GM12878 (cell line): ENCODE data around the gene HAO1. TPM values are rescaled to one million over a fixed set of nuclear protein-coding genes. Genes with fewer than 3 reads are reported as not detected.

ENCODE experiments used
- CEBPZ ChIP-seq: fragments of 150-350 bp; IDR thresholded peaks from 2 replicates; pipeline ENCODE4 v1.6.1; 2016; ENCODE audit warnings: low read depth, low read length
- CREM ChIP-seq: IDR thresholded peaks from 2 replicates; pipeline ENCODE4 v1.6.1; 2014; ENCODE audit warnings: antibody characterized with exemption, low read depth
- DPF2 ChIP-seq: fragments of 450-650 bp; IDR thresholded peaks from 2 replicates; pipeline ENCODE4 v1.6.1; 2017; ENCODE audit warnings: mild to moderate bottlenecking
- EP300 ChIP-seq, 2 experiments: fragments of 150-350 bp in 1 of 2; IDR thresholded peaks; 2 replicates each; pipeline ENCODE4 v1.6.1; 2011 to 2012; ENCODE audit warnings: low read depth in 2 of 2, low read length in 2 of 2, borderline replicate concordance in 1 of 2, improper control_type of control experiment in 1 of 2, inconsistent platforms in 1 of 2; ENCODE audit not compliant: control insufficient read depth in 1 of 2
- ETV6 ChIP-seq, 2 experiments: fragments of 450-650 bp in 1 of 2; IDR thresholded peaks in 1 of 2; conservative IDR thresholded peaks in 1 of 2; 2 replicates each; pipeline ENCODE4 v1.6.1; 2014; ENCODE audit warnings: antibody characterized with exemption in 1 of 2, borderline replicate concordance in 1 of 2, low read depth in 1 of 2, mild to moderate bottlenecking in 1 of 2, moderate library complexity in 1 of 2
- HDAC2 ChIP-seq: fragments of 200-600 bp; sonication (generic); IDR thresholded peaks from 2 replicates; pipeline ENCODE4 v1.6.1; 2017
- HDGF ChIP-seq: fragments of 450-650 bp; IDR thresholded peaks from 2 replicates; pipeline ENCODE4 v1.6.1; 2016; ENCODE audit warnings: antibody characterized with exemption
- KLF5 ChIP-seq: fragments of 450-650 bp; IDR thresholded peaks from 2 replicates; pipeline ENCODE4 v1.6.1; 2014; ENCODE audit warnings: mild to moderate bottlenecking; ENCODE audit not compliant: partially characterized antibody
- NFIC ChIP-seq: IDR thresholded peaks from 2 replicates; pipeline ENCODE4 v1.6.1; 2012; ENCODE audit warnings: low read depth, mild to moderate bottlenecking, inconsistent platforms, low read length, moderate library complexity
- RB1 ChIP-seq: fragments of 450-650 bp; formaldehyde crosslinking; IDR thresholded peaks from 2 replicates; pipeline ENCODE4 v1.6.1; 2017; ENCODE audit warnings: mild to moderate bottlenecking, borderline replicate concordance
- RELA ChIP-seq: fragments of 450-650 bp; IDR thresholded peaks from 2 replicates; pipeline ENCODE4 v1.8.0; 2014; ENCODE audit warnings: borderline replicate concordance; ENCODE audit not compliant: partially characterized antibody
- RUNX3 ChIP-seq: IDR thresholded peaks from 2 replicates; pipeline ENCODE4 v1.6.1; 2012; ENCODE audit warnings: low read length, inconsistent platforms
- SIX5 ChIP-seq: IDR thresholded peaks from 2 replicates; pipeline ENCODE4 v1.6.1; 2011; ENCODE audit warnings: mild to moderate bottlenecking, low read depth, low read length, moderate library complexity; ENCODE audit not compliant: severe bottlenecking
- SKIL ChIP-seq: fragments of 450-650 bp; IDR thresholded peaks from 2 replicates; pipeline ENCODE4 v1.6.1; 2017; ENCODE audit warnings: mild to moderate bottlenecking, low read depth, inconsistent platforms; ENCODE audit not compliant: poor library complexity, severe bottlenecking
- SMAD5 ChIP-seq: IDR thresholded peaks from 2 replicates; pipeline ENCODE4 v1.6.1; 2016; ENCODE audit warnings: antibody characterized with exemption, low read depth
- SPI1 ChIP-seq: IDR thresholded peaks from 2 replicates; pipeline ENCODE4 v1.6.1; 2011; ENCODE audit warnings: low read depth, mild to moderate bottlenecking, low read length, moderate library complexity, borderline replicate concordance; ENCODE audit not compliant: insufficient read depth
- SUZ12 ChIP-seq: fragments of 200-600 bp; sonication (generic); IDR thresholded peaks from one replicate; pipeline ENCODE4 v1.6.1; 2018; ENCODE audit warnings: antibody characterized with exemption, mild to moderate bottlenecking; ENCODE audit not compliant: unreplicated experiment
- ZNF217 ChIP-seq: fragments of 450-650 bp; IDR thresholded peaks from 2 replicates; pipeline ENCODE4 v1.6.1; 2017; ENCODE audit warnings: antibody characterized with exemption, mild to moderate bottlenecking
- ZNF24 ChIP-seq: fragments of 450-650 bp; IDR thresholded peaks from 2 replicates; pipeline ENCODE4 v1.6.1; 2017; ENCODE audit warnings: antibody characterized with exemption, mild to moderate bottlenecking
- ZNF274 ChIP-seq: IDR thresholded peaks from one replicate; pipeline ENCODE4 v1.8.0; 2011; ENCODE audit not compliant: insufficient read length, insufficient read depth
- ZNF622 ChIP-seq: fragments of 450-650 bp; IDR thresholded peaks from 2 replicates; pipeline ENCODE4 v1.6.1; 2017; ENCODE audit warnings: mild to moderate bottlenecking, inconsistent platforms
- ZNF687 ChIP-seq: fragments of 450-650 bp; IDR thresholded peaks from 2 replicates; pipeline ENCODE4 v1.6.1; 2017; ENCODE audit warnings: mild to moderate bottlenecking, moderate library complexity
- polyA plus RNA-seq, 11 experiments: library from polyadenylated mRNA; depleted of rRNA in 4 of 11; unstranded in 6 of 11; stranded (reverse) in 5 of 11; fragments of >200 nt; fragmentation: Nextera tagmentation in 4 of 11; fragmentation: Illumina TruSeq in 1 of 11; extraction: Ambion mirVana in 4 of 11; extraction: Trizol in 1 of 11; gene quantifications; 1 replicate in 1 of 11; 2 replicates in 10 of 11; pipeline versions ENCODE4 v1.2.1 to v1.2.3, GENCODE V29; 2011 to 2016; ENCODE audit warnings: inconsistent platforms in 2 of 11, missing spikeins in 2 of 11, low read depth in 1 of 11
- total RNA-seq, 4 experiments: library from RNA; depleted of rRNA in 3 of 4; stranded (reverse); fragments of >200 nt in 3 of 4; fragmentation: Illumina TruSeq in 1 of 4; extraction: Trizol in 1 of 4; gene quantifications; 2 replicates each; pipeline versions ENCODE4 v1.2.1 to v1.2.3, GENCODE V29; 2013 to 2021

Gene HAO1
- total and polyA plus RNA-seq, 10 of the 15 experiments (the other 5 are each of a cell fraction or from before 2014, with no cell fraction given) = 0.03 to 0.29 (median 0.05) TPM; not detected in 7

- TF ChIP-seq EP300 (IDR thresholded peaks at IDR 0.05; ENCODE audit: borderline replicate concordance in 1 of 2, control insufficient read depth in 1 of 2, low read depth in 2 of 2, low read length in 2 of 2) = 0 out of 4 replicates have a peak, but pooled peaks have one; percentile 13 to 37
- no peak for TF ChIP-seq KLF5
- TF ChIP-seq RELA = no peak
- TF ChIP-seq ZNF24 = 0 out of 2 replicates have a peak, but pooled peaks have one; percentile 17
- no peak for TF ChIP-seq HDAC2
- TF ChIP-seq ZNF687 = no peak
- no peak for TF ChIP-seq CEBPZ
- TF ChIP-seq SMAD5 = no peak
- TF ChIP-seq ZNF622 = no peak
- TF ChIP-seq SKIL = no peak
- no peak for TF ChIP-seq ETV6 (conservative IDR thresholded peaks at IDR 0.05 in 1 of 2, IDR thresholded peaks at IDR 0.05 in 1 of 2; ENCODE audit: borderline replicate concordance in 1 of 2, low read depth in 1 of 2)
- TF ChIP-seq SIX5 = no peak
- peak; percentile 92 for TF ChIP-seq SPI1
- TF ChIP-seq CREM = 0 out of 2 replicates have a peak, but pooled peaks have one; percentile 25
- TF ChIP-seq RB1 = no peak
- no peak for TF ChIP-seq ZNF274
- no peak for TF ChIP-seq SUZ12
- no peak for TF ChIP-seq HDGF
- peak; percentile 24; the same call in 1 of the 2 replicates for TF ChIP-seq RUNX3
- peak; percentile 61 for TF ChIP-seq DPF2
- TF ChIP-seq ZNF217 = peak; percentile 73
- TF ChIP-seq NFIC = 0 out of 2 replicates have a peak, but pooled peaks have one; percentile 20
Measured at GRCh38 chr20:7935027-7935551, 5.2 kb downstream of the HAO1 start (continued).
